Measurements from ENCODE around the gene ADAMTS16. TPM values are rescaled to one million over a fixed set of nuclear protein-coding genes. Genes with fewer than 3 reads are reported as not detected.

The ADAMTS16 gene
- polyA plus RNA-seq, 3 donors, result not detected

DNA sequence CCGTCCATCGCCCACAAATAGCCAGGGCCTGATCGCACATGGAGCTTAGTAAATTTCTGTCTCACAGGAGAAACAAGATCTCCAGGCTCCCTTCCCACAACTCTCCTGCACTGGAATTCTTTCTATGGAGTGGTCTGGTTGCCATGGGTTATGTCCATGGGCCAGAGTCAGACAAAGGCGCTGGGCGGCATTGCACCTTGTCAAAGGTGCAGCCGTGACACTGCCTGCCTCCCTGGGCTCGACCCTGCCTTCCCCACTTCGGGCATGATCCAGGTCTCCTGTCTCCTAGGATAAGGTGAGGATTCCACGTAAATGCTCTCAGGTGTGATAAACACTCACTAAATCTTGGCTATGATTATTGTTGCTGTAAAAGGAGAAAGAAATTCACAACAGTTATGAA is 130.0 kb downstream of the ADAMTS16 start:
- Histone ChIP-seq H3K4me2 (replicated peaks; ENCODE audit: extremely low read depth, low read length, poor library complexity, severe bottlenecking) (no peak overlapping the region), H3K79me2 (ENCODE audit: insufficient read depth, low read length) (no peaks in the 10 kb centered on the region), H3K4me3 (replicated peaks in 1 of 3; ENCODE audit: low read depth in 2 of 3, low read length in 3 of 3) (no peak overlapping the region), H4K20me1 (ENCODE audit: insufficient read depth, low read length) (no peaks in the 10 kb centered on the region), H3K9ac (ENCODE audit: insufficient read depth, low read length, poor library complexity, severe bottlenecking) (no peak overlapping the region), H3K9me3 (replicated peaks in 1 of 2; ENCODE audit: control insufficient read depth in 1 of 2, insufficient read depth in 1 of 2, low read length in 2 of 2) (peaks cover 17 to 52% of the 10 kb centered on the region in 2 donors), H3K27me3 (ENCODE audit: control insufficient read depth in 2 of 2, insufficient read depth in 2 of 2, low read length in 2 of 2) (no peaks in the 10 kb centered on the region), H3K27ac (ENCODE audit: low read depth in 1 of 2, low read length in 2 of 2) (no peak overlapping the region), H2AFZ (ENCODE audit: insufficient read depth, low read depth, low read length, poor library complexity, severe bottlenecking) (no peak overlapping the region), H3K4me1 (ENCODE audit: control insufficient read depth in 1 of 2, insufficient read depth in 2 of 2, low read length in 2 of 2) (no peaks in the 10 kb centered on the region), H3K36me3 (replicated peaks in 1 of 2; ENCODE audit: control insufficient read depth in 1 of 2, insufficient read depth in 2 of 2, low read length in 2 of 2) (no peaks in the 10 kb centered on the region)
- no peak overlapping the region for H3K27ac Mint-ChIP-seq
- H3K4me1 Mint-ChIP-seq, result no peaks in the 10 kb centered on the region
- H3K27me3 Mint-ChIP-seq (ENCODE audit: low read depth in 3 of 3), result peaks cover 0 to 3% (median under 1%) of the 10 kb centered on the region in 3 donors
- no peak overlapping the region for H3K4me3 Mint-ChIP-seq
- 85% methylated on average over 5 of the region's 9 CpGs for WGBS (ENCODE audit: insufficient coverage)
- TF ChIP-seq, protein P1, sequence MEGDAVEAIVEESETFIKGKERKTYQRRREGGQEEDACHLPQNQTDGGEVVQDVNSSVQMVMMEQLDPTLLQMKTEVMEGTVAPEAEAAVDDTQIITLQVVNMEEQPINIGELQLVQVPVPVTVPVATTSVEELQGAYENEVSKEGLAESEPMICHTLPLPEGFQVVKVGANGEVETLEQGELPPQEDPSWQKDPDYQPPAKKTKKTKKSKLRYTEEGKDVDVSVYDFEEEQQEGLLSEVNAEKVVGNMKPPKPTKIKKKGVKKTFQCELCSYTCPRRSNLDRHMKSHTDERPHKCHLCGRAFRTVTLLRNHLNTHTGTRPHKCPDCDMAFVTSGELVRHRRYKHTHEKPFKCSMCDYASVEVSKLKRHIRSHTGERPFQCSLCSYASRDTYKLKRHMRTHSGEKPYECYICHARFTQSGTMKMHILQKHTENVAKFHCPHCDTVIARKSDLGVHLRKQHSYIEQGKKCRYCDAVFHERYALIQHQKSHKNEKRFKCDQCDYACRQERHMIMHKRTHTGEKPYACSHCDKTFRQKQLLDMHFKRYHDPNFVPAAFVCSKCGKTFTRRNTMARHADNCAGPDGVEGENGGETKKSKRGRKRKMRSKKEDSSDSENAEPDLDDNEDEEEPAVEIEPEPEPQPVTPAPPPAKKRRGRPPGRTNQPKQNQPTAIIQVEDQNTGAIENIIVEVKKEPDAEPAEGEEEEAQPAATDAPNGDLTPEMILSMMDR (IDR thresholded peaks at IDR 0.05), result no peak
- intact Hi-C loops (cut with micrococcal nuclease), result no loop called here
- DNase-seq, result no peak
- H3K36me3 Mint-ChIP-seq, result no peaks in the 10 kb centered on the region
- H3K9me3 Mint-ChIP-seq, result peaks cover 7 to 41% (median 21%) of the 10 kb centered on the region in 7 donors

DNA sequence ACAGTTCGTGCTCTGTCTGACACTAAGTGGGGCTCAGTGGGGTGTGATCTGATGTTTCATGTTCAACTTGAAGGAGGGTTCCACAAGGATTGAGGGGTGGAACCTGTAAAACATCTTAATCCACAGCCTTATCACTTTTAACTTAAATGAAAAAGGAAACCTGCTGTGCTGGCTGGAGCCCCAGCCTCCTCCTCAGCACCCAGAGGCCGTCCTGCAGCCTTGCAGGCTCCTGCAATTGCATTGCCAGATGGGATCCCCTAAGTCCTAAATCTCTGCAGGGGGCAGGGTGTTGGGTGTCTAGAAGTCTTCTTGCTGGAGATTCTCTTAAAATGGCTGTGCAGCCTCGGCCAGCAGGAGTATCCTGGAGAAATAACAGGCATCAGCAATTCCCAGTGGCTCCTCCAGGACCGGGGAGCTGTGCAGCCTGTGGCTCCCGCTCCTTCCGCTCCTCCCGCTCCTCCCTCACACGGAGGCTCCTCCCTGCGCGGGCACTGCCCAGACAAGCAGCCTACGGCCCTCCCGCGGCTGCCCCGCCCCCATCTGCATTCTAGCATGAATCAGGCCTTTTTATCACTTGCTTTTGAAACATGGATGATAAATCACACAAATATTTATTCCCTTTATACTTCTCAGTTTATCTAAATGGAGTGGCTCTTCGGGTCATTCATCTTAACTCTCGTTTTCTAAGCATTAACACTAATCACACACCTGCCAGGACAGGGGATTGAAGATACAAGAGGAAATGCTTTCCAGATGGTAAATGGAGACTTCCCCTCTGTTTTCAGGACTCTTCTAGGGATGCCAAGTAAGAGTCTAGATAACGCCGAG is 131.0 kb downstream of the ADAMTS16 start:
- Histone ChIP-seq H3K36me3 (replicated peaks in 1 of 2; ENCODE audit: control insufficient read depth in 1 of 2, insufficient read depth in 2 of 2, low read length in 2 of 2) (no peaks in the 10 kb centered on the region), H3K27me3 (ENCODE audit: control insufficient read depth in 2 of 2, insufficient read depth in 2 of 2, low read length in 2 of 2) (no peaks in the 10 kb centered on the region), H2AFZ (ENCODE audit: insufficient read depth, low read depth, low read length, poor library complexity, severe bottlenecking) (no peak overlapping the region), H3K4me2 (replicated peaks; ENCODE audit: extremely low read depth, low read length, poor library complexity, severe bottlenecking) (no peak overlapping the region), H4K20me1 (ENCODE audit: insufficient read depth, low read length) (no peaks in the 10 kb centered on the region), H3K9ac (ENCODE audit: insufficient read depth, low read length, poor library complexity, severe bottlenecking) (no peak overlapping the region), H3K79me2 (ENCODE audit: insufficient read depth, low read length) (no peaks in the 10 kb centered on the region), H3K9me3 (replicated peaks in 1 of 2; ENCODE audit: control insufficient read depth in 1 of 2, insufficient read depth in 1 of 2, low read length in 2 of 2) (peaks cover 17 to 50% of the 10 kb centered on the region in 2 donors), H3K4me1 (ENCODE audit: control insufficient read depth in 1 of 2, insufficient read depth in 2 of 2, low read length in 2 of 2) (no peaks in the 10 kb centered on the region), H3K4me3 (replicated peaks in 1 of 3; ENCODE audit: low read depth in 2 of 3, low read length in 3 of 3) (no peak overlapping the region), H3K27ac (ENCODE audit: low read depth in 1 of 2, low read length in 2 of 2) (no peak overlapping the region)
- H3K4me3 Mint-ChIP-seq, result no peak overlapping the region
- H3K27me3 Mint-ChIP-seq (ENCODE audit: low read depth in 3 of 3), result peaks cover 0 to 3% (median 0%) of the 10 kb centered on the region in 3 donors
- no peaks in the 10 kb centered on the region for H3K36me3 Mint-ChIP-seq
- H3K4me1 Mint-ChIP-seq, result no peaks in the 10 kb centered on the region
- no peak for DNase-seq
- 73% methylated on average over 12 of the region's 18 CpGs for WGBS (ENCODE audit: insufficient coverage)
- no peak overlapping the region for H3K27ac Mint-ChIP-seq
- H3K9me3 Mint-ChIP-seq, result peaks cover 9 to 39% (median 17%) of the 10 kb centered on the region in 7 donors
- TF ChIP-seq, protein P1 (IDR thresholded peaks at IDR 0.05), result no peak
- intact Hi-C loops (cut with micrococcal nuclease), result no loop called here
